Transverse colon (tissue), 4 donors: Measurements from ENCODE around the gene ORC1. TPM values are rescaled to one million over a fixed set of nuclear protein-coding genes. Genes with fewer than 3 reads are reported as not detected.

ENCODE experiments used
- DNase-seq: peaks from one replicate; pipeline ENCODE4 v3.0.0-alpha.2; 2019
- H3K27ac ChIP-seq, 4 donors: fragments of 200-600 bp; sonication (generic); 2 replicates each; pipeline ENCODE4 v1.5.1; 2016 to 2018; ENCODE audit warnings: inconsistent platforms in 4 of 4
- H3K27me3 ChIP-seq: fragments of 200-600 bp; sonication (generic); 2 replicates; pipeline ENCODE4 v1.5.1; 2017; ENCODE audit warnings: inconsistent platforms
- H3K36me3 ChIP-seq, 4 donors: fragments of 200-600 bp; sonication (generic); 2 replicates each; pipeline ENCODE4 v1.5.1; 2017 to 2019; ENCODE audit warnings: inconsistent platforms in 4 of 4
- H3K4me1 ChIP-seq, 4 donors: fragments of 200-600 bp; sonication (generic); 2 replicates each; pipeline ENCODE4 v1.5.1; 2017 to 2020; ENCODE audit warnings: inconsistent platforms in 4 of 4
- H3K4me3 ChIP-seq, 4 donors: fragments of 200-600 bp; sonication (generic); 1 replicate in 1 of 4; 2 replicates in 3 of 4; pipeline versions ENCODE4 v1.5.1 to v1.6.1; 2017 to 2019; ENCODE audit warnings: inconsistent platforms in 4 of 4
- H3K9me3 ChIP-seq, 2 donors: fragments of 200-600 bp; sonication (generic); 2 replicates each; pipeline ENCODE4 v1.5.1; 2017 to 2019; ENCODE audit warnings: inconsistent platforms in 2 of 2
- EP300 ChIP-seq: sonication (generic); formaldehyde crosslinking; IDR thresholded peaks from one replicate; pipeline ENCODE4 v1.6.1; 2017; ENCODE audit warnings: antibody characterized with exemption, low read depth
- POLR2A ChIP-seq: fragments of 450-650 bp; IDR thresholded peaks from one replicate; pipeline ENCODE4 v1.6.1; 2016; ENCODE audit warnings: antibody characterized with exemption, mild to moderate bottlenecking, moderate library complexity
- POLR2AphosphoS5 ChIP-seq, 3 donors: sonication (generic); formaldehyde crosslinking; IDR thresholded peaks; one replicate each; pipeline ENCODE4 v1.6.1; 2016; ENCODE audit warnings: antibody characterized with exemption in 3 of 3
- WGBS, 2 donors: methylation state at CpG; one replicate each; pipeline ENCODE4 v1.1.5; 2018; ENCODE audit warnings: low coverage in 1 of 2; 5-methylcytosine and 5-hydroxymethylcytosine counted together
- in situ Hi-C, 4 donors: fragments of 200-750 bp; cut with MboI; loops; one replicate each; pipeline versions ENCODE4 v1.15.0 to v1.15.1; 2017; ENCODE audit warnings: low sequenced_read_pairs in 3 of 4, low pct_ligation_motif_present in 1 of 4, low pct_unique_long_range_greater_than_20kb in 1 of 4
- intact Hi-C: fragments of 100-400 bp; cut with DNase I; formaldehyde crosslinking; loops from one replicate; pipeline ENCODE4 v1.15.1; 2023; ENCODE audit warnings: low total_unique reads
- total RNA-seq, 4 donors: library from RNA; depleted of rRNA; stranded (reverse); fragments of >200 nt; gene quantifications; one replicate each; pipeline ENCODE4 v1.1.0, GENCODE V29; 2016
- TF ChIP-seq, protein P1 (sequence below), 5 experiments: fragments of 200-600 bp in 3 of 5; fragments of 450-650 bp in 2 of 5; sonication (generic) in 3 of 5; IDR thresholded peaks; 1 replicate in 2 of 5; 2 replicates in 3 of 5; pipeline ENCODE4 v1.5.1; 2016 to 2017; ENCODE audit warnings: antibody characterized with exemption in 5 of 5, inconsistent platforms in 3 of 5, mild to moderate bottlenecking in 2 of 5, moderate library complexity in 1 of 5

Gene ORC1
- total RNA-seq, 4 donors from 2014 or later, result 1.00 to 1.7 (median 1.6) TPM; not detected in 1

DNA sequence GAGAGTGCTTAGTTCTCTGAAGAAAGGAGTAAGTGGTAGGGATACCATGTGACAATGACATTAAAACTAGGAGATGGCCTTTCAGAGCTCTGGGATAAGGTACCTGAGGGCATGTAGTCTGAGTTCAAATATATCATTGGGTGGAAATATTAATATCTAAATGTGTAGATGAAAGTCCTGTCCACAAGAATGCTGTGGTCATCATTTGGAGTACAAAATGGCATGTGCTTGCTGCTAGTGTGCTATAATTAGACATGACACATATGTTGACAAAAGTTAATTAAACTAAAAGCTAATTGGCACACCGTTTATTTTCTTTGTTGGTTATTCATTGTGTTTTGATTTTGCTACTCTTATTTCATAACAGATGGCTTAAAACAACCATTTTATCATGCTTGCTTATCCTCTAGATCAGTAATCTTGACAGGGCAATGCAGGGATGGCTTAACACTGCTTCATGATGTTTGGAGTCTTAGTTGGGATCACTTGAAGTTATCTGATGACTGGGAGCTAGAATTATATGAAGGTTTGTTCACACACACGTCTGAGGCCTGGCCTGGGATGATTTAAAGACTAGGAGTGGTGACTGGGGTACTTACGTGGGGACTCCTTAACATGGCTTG, 69.2 kb downstream of the ORC1 start:
- TF ChIP-seq POLR2A (no peak), EP300 (no peak), POLR2AphosphoS5 (IDR thresholded peaks at IDR 0.05) (no peak)
- TF ChIP-seq, protein P1, sequence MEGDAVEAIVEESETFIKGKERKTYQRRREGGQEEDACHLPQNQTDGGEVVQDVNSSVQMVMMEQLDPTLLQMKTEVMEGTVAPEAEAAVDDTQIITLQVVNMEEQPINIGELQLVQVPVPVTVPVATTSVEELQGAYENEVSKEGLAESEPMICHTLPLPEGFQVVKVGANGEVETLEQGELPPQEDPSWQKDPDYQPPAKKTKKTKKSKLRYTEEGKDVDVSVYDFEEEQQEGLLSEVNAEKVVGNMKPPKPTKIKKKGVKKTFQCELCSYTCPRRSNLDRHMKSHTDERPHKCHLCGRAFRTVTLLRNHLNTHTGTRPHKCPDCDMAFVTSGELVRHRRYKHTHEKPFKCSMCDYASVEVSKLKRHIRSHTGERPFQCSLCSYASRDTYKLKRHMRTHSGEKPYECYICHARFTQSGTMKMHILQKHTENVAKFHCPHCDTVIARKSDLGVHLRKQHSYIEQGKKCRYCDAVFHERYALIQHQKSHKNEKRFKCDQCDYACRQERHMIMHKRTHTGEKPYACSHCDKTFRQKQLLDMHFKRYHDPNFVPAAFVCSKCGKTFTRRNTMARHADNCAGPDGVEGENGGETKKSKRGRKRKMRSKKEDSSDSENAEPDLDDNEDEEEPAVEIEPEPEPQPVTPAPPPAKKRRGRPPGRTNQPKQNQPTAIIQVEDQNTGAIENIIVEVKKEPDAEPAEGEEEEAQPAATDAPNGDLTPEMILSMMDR (IDR thresholded peaks at IDR 0.05), result no peak
- Histone ChIP-seq H3K4me3 (no peak overlapping the region), H3K36me3 (no peaks in the 10 kb centered on the region), H3K27ac (no peak overlapping the region), H3K27me3 (no peaks in the 10 kb centered on the region), H3K9me3 (no peaks in the 10 kb centered on the region), H3K4me1 (no peaks in the 10 kb centered on the region)
- no peak for DNase-seq
- intact Hi-C loops (no loop called here), in situ Hi-C loops (no loop called here)
- WGBS, 2 donors, result 88 to 97% methylated on average over 3 of the region's 3 CpGs

DNA sequence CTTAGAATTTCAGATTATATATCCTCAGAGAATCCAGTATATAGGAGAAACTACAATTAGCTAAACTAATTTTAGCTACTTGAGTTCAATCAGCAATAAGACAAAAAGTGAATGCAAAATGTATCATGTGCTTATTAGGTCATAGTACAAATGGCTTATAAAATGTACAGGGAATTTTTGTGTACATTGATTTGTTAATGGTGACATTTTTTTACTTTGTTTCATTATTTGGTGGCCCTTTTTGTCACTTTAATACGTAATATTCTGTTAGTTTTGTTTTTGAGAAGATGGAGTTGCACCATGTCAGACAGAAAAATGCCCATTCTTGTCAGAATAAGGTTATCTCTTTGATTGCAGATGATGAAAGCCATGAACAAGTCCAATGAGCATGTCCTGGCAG, 71.8 kb downstream of the ORC1 start:
- Histone ChIP-seq H3K4me3 (no peak overlapping the region), H3K27ac (no peak overlapping the region), H3K9me3 (no peaks in the 10 kb centered on the region), H3K27me3 (no peaks in the 10 kb centered on the region), H3K4me1 (no peaks in the 10 kb centered on the region), H3K36me3 (no peaks in the 10 kb centered on the region)
- intact Hi-C loops (no loop called here), in situ Hi-C loops (no loop called here)
- TF ChIP-seq, protein P1 (IDR thresholded peaks at IDR 0.05), result no peak
- TF ChIP-seq EP300 (no peak), POLR2A (no peak), POLR2AphosphoS5 (IDR thresholded peaks at IDR 0.05) (no peak)
- DNase-seq, result no peak
- 90 to 100% methylated on average over 1 of the region's 1 CpG for WGBS, 2 donors

DNA sequence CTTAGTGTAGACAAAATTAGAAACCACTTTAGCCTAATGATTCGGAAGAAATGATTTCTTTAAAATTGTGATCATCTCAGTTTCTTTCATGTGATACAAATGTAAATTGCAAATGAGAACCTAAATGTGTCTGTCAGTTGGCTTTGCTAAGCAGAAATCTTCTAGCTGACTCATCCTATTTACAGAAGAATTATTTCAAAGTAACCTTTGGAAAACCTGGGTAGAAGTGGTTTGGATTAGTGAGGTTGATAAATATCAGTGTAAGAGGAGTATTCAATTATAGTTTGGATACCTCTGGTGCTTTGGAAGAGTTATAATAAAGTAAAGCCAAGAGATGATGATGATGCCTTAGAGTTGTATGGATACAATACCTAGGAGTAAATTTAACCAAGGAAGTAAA, 75.6 kb downstream of the ORC1 start:
- TF ChIP-seq POLR2AphosphoS5 (IDR thresholded peaks at IDR 0.05) (no peak), POLR2A (no peak), EP300 (no peak)
- TF ChIP-seq, protein P1 (IDR thresholded peaks at IDR 0.05), result no peak
- H3K27ac ChIP-seq, result no peak overlapping the region
- H3K4me1 ChIP-seq, result no peaks in the 10 kb centered on the region
- no peak overlapping the region for H3K4me3 ChIP-seq
- WGBS, 2 donors, result 93 to 100% methylated on average over 1 of the region's 1 CpG
- intact Hi-C loops (no loop called here), in situ Hi-C loops (no loop called here)
- H3K36me3 ChIP-seq, result no peaks in the 10 kb centered on the region
- no peak for DNase-seq
- no peaks in the 10 kb centered on the region for H3K27me3 ChIP-seq
- H3K9me3 ChIP-seq, result no peaks in the 10 kb centered on the region

DNA sequence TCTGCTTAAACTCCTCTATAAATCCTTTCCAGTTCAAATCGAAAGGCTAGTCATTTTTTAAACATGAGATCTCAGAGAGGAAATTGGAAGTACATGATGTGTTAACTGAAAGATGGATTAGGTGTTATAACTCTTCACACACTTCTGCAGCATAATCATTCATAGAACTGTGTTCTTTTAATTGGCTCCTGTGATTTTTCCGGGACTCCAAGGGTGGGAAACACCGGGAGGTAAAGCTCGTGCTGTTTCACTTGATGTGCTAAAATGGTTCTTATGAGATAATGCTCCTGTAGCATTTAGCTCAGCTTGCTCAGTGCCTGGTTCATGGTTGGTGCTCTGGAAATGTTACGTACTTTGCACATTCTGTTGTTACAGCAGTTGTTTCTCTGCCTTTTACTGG, 78.4 kb downstream of the ORC1 start:
- TF ChIP-seq EP300 (no peak), POLR2AphosphoS5 (IDR thresholded peaks at IDR 0.05) (no peak), POLR2A (no peak)
- TF ChIP-seq, protein P1 (IDR thresholded peaks at IDR 0.05), result no peak
- Histone ChIP-seq H3K36me3 (no peaks in the 10 kb centered on the region), H3K4me1 (no peaks in the 10 kb centered on the region), H3K27ac (no peak overlapping the region), H3K27me3 (no peaks in the 10 kb centered on the region), H3K4me3 (no peak overlapping the region), H3K9me3 (no peaks in the 10 kb centered on the region)
- 87 to 98% methylated on average over 5 of the region's 5 CpGs for WGBS, 2 donors
- intact Hi-C loops (no loop called here), in situ Hi-C loops (no loop called here)
- no peak for DNase-seq
